Stimulated activated naive B cell treated with anti-CD40 and anti-IgM and Interleukin-4, amounts not matched to agents 10 μg/mL and 1 μg/mL and 100 μg/mL, for 72 hours (primary cell): Measurements from ENCODE around the gene DKKL1.

Source experiments
- ATAC-seq, 2 donors: fragments of 150-1000 bp; cut with Tn5 transposase; replicated peaks; 2 replicates each; pipeline ENCODE4 v1.10.0; 2021; ENCODE audit warnings: moderate library complexity in 1 of 2
- DNase-seq: peaks from one replicate; pipeline ENCODE4 v3.0.0; 2021
- H3K27ac Mint-ChIP-seq: one replicate; pipeline ENCODE4 v1.8.0; 2022; ENCODE audit warnings: mild to moderate bottlenecking, mixed read lengths
- H3K27me3 Mint-ChIP-seq, 2 donors: one replicate each; pipeline ENCODE4 v1.8.0; 2022; ENCODE audit warnings: mixed read lengths in 2 of 2
- H3K36me3 Mint-ChIP-seq, 2 donors: one replicate each; pipeline ENCODE4 v1.8.0; 2022; ENCODE audit warnings: mixed read lengths in 2 of 2, mild to moderate bottlenecking in 1 of 2
- H3K4me1 Mint-ChIP-seq, 2 donors: one replicate each; pipeline ENCODE4 v1.8.0; 2022; ENCODE audit warnings: mixed read lengths in 2 of 2, mild to moderate bottlenecking in 1 of 2
- H3K4me3 Mint-ChIP-seq, 2 donors: one replicate each; pipeline ENCODE4 v1.8.0; 2022; ENCODE audit warnings: mild to moderate bottlenecking in 2 of 2, mixed read lengths in 2 of 2, moderate library complexity in 1 of 2
- H3K9me3 Mint-ChIP-seq, 2 donors: one replicate each; pipeline ENCODE4 v1.8.0; 2022; ENCODE audit warnings: mixed read lengths in 2 of 2, mild to moderate bottlenecking in 1 of 2

Gene DKKL1

GRCh38 chr19:49390131-49390928, 26.7 kb downstream of the DKKL1 start:
- Mint-ChIP-seq H3K36me3 (no peaks in the 10 kb centered on the region), H3K27me3 (peaks cover 0 to 4% of the 10 kb centered on the region in 2 donors), H3K9me3 (no peaks in the 10 kb centered on the region), H3K4me1 (peaks cover 21 to 58% of the 10 kb centered on the region in 2 donors), H3K27ac (peak overlapping the region; percentile 26), H3K4me3 (no peak overlapping the region)
- no peak for ATAC-seq
- DNase-seq = no peak

GRCh38 chr19:49390929-49391359, 27.3 kb downstream of the DKKL1 start:
- Mint-ChIP-seq H3K4me3 (no peak overlapping the region), H3K27ac (peak overlapping the region; percentile 26), H3K9me3 (no peaks in the 10 kb centered on the region), H3K27me3 (peaks cover 0 to 4% of the 10 kb centered on the region in 2 donors), H3K4me1 (peaks cover 21 to 58% of the 10 kb centered on the region in 2 donors), H3K36me3 (no peaks in the 10 kb centered on the region)
- ATAC-seq (peak; percentile 45 to 60), DNase-seq (no peak)

- DNase-seq (peak; percentile 57), ATAC-seq (peak; percentile 84 to 92)
- Mint-ChIP-seq H3K36me3 (no peaks in the 10 kb centered on the region), H3K9me3 (no peaks in the 10 kb centered on the region), H3K27me3 (peaks cover 0 to 4% of the 10 kb centered on the region in 2 donors), H3K4me3 (no peak overlapping the region), H3K27ac (no peak overlapping the region), H3K4me1 (peaks cover 21 to 58% of the 10 kb centered on the region in 2 donors)
Observed at GRCh38 chr19:49391581-49392399, 28.1 kb downstream of the DKKL1 start.

- Mint-ChIP-seq H3K27me3 (peaks cover 9 to 12% of the 10 kb centered on the region in 2 donors), H3K9me3 (no peaks in the 10 kb centered on the region), H3K27ac (no peak overlapping the region), H3K36me3 (no peaks in the 10 kb centered on the region), H3K4me1 (peaks cover 14 to 51% of the 10 kb centered on the region in 2 donors), H3K4me3 (no peak overlapping the region)
- no peak for ATAC-seq
- DNase-seq = no peak
Observed at GRCh38 chr19:49393881-49394280, 30.2 kb downstream of the DKKL1 start.

GRCh38 chr19:49395581-49396407, 32.1 kb downstream of the DKKL1 start:
- Mint-ChIP-seq H3K9me3 (no peaks in the 10 kb centered on the region), H3K36me3 (no peaks in the 10 kb centered on the region), H3K4me1 (peaks cover 4 to 33% of the 10 kb centered on the region in 2 donors), H3K27ac (no peak overlapping the region), H3K4me3 (no peak overlapping the region), H3K27me3 (peaks cover 9 to 12% of the 10 kb centered on the region in 2 donors)
- no peak for DNase-seq
- ATAC-seq = no peak

GRCh38 chr19:49396738-49397505, 33.2 kb downstream of the DKKL1 start:
- Mint-ChIP-seq H3K27ac (no peak overlapping the region), H3K4me3 (no peak overlapping the region), H3K9me3 (no peaks in the 10 kb centered on the region), H3K27me3 (peaks cover 8 to 12% of the 10 kb centered on the region in 2 donors), H3K36me3 (no peaks in the 10 kb centered on the region), H3K4me1 (peaks cover 3 to 29% of the 10 kb centered on the region in 2 donors)
- ATAC-seq = no peak
- DNase-seq = no peak

- Mint-ChIP-seq H3K27ac (no peak overlapping the region), H3K27me3 (peaks cover 5 to 12% of the 10 kb centered on the region in 2 donors), H3K4me3 (no peak overlapping the region), H3K4me1 (peaks cover 4 to 25% of the 10 kb centered on the region in 2 donors), H3K9me3 (no peaks in the 10 kb centered on the region), H3K36me3 (no peaks in the 10 kb centered on the region)
- DNase-seq (no peak), ATAC-seq (no peak)
Observed at GRCh38 chr19:49398001-49398615, 34.4 kb downstream of the DKKL1 start.

GRCh38 chr19:49398931-49399330, 35.3 kb downstream of the DKKL1 start:
- Mint-ChIP-seq H3K36me3 (no peaks in the 10 kb centered on the region), H3K27me3 (peaks cover 5 to 12% of the 10 kb centered on the region in 2 donors), H3K27ac (no peak overlapping the region), H3K4me1 (peaks cover 10 to 33% of the 10 kb centered on the region in 2 donors), H3K4me3 (no peak overlapping the region), H3K9me3 (no peaks in the 10 kb centered on the region)
- DNase-seq = no peak
- ATAC-seq = no peak

GRCh38 chr19:49400029-49400428, 36.4 kb downstream of the DKKL1 start:
- DNase-seq = no peak
- H3K27ac Mint-ChIP-seq = no peak overlapping the region
- H3K27me3 Mint-ChIP-seq = peaks cover 5 to 12% of the 10 kb centered on the region in 2 donors
- no peak for ATAC-seq
- peaks cover 11 to 44% of the 10 kb centered on the region in 2 donors for H3K4me1 Mint-ChIP-seq
- H3K9me3 Mint-ChIP-seq = no peaks in the 10 kb centered on the region
- no peaks in the 10 kb centered on the region for H3K36me3 Mint-ChIP-seq
- H3K4me3 Mint-ChIP-seq = no peak overlapping the region

GRCh38 chr19:49403404-49404187, 39.9 kb downstream of the DKKL1 start:
- Mint-ChIP-seq H3K27me3 (peaks cover 3% of the 10 kb centered on the region in 2 donors), H3K36me3 (no peaks in the 10 kb centered on the region), H3K4me1 (peaks cover 22 to 53% of the 10 kb centered on the region in 2 donors), H3K9me3 (no peaks in the 10 kb centered on the region), H3K27ac (peak overlapping the region; percentile 84), H3K4me3 (peak overlapping the region in 1 of 2 donors; percentile 67)
- ATAC-seq (peak; percentile 90 to 96), DNase-seq (peak; percentile 46)

GRCh38 chr19:49407079-49407478, 43.4 kb downstream of the DKKL1 start:
- ATAC-seq (no peak), DNase-seq (no peak)
- H3K27me3 Mint-ChIP-seq = no peaks in the 10 kb centered on the region
- no peak overlapping the region for H3K27ac Mint-ChIP-seq
- H3K36me3 Mint-ChIP-seq = no peaks in the 10 kb centered on the region
- H3K9me3 Mint-ChIP-seq = no peaks in the 10 kb centered on the region
- H3K4me1 Mint-ChIP-seq = peaks cover 44 to 75% of the 10 kb centered on the region in 2 donors
- H3K4me3 Mint-ChIP-seq = no peak overlapping the region

GRCh38 chr19:49407482-49408015, 43.9 kb downstream of the DKKL1 start:
- Mint-ChIP-seq H3K27me3 (no peaks in the 10 kb centered on the region), H3K9me3 (no peaks in the 10 kb centered on the region), H3K36me3 (no peaks in the 10 kb centered on the region), H3K27ac (peak overlapping the region; percentile 0), H3K4me1 (peaks cover 48 to 79% of the 10 kb centered on the region in 2 donors), H3K4me3 (no peak overlapping the region)
- no peak for DNase-seq
- no peak for ATAC-seq
